Gastrocnemius medialis (tissue), 4 donors: ENCODE results near the gene ITPKC. TPM values are rescaled to one million over a fixed set of nuclear protein-coding genes. Genes with fewer than 3 reads are reported as not detected.

ENCODE experiments used
- ATAC-seq, 2 donors: fragments of 150-250 bp; one replicate each; pipeline ENCODE4 v1.9.1; 2016
- DNase-seq, 2 donors: peaks; one replicate each; pipeline ENCODE4 v3.0.0-alpha.2; 2019
- H3K27ac ChIP-seq, 4 donors: fragments of 200-600 bp; sonication (generic); 1 replicate in 1 of 4; 2 replicates in 3 of 4; pipeline ENCODE4 v1.5.1; 2016 to 2018; ENCODE audit warnings: mild to moderate bottlenecking in 2 of 4, moderate library complexity in 1 of 4
- H3K27me3 ChIP-seq, 3 donors: fragments of 200-600 bp; sonication (generic) in 2 of 3; 1 replicate in 1 of 3; 2 replicates in 2 of 3; pipeline versions ENCODE4 v1.5.1 to v1.6.0; 2016 to 2019; ENCODE audit warnings: mild to moderate bottlenecking in 1 of 3, moderate library complexity in 1 of 3
- H3K36me3 ChIP-seq, 2 donors: fragments of 200-600 bp; sonication (generic) in 1 of 2; one replicate each; pipeline ENCODE4 v1.5.1; 2017 to 2018
- H3K4me1 ChIP-seq, 2 donors: fragments of 200-600 bp; sonication (generic) in 1 of 2; one replicate each; pipeline ENCODE4 v1.5.1; 2016 to 2017; ENCODE audit warnings: mild to moderate bottlenecking in 2 of 2
- H3K4me3 ChIP-seq, 4 donors: fragments of 200-600 bp; sonication (generic) in 3 of 4; 1 replicate in 1 of 4; 2 replicates in 3 of 4; pipeline ENCODE4 v1.5.1; 2016 to 2019; ENCODE audit warnings: mild to moderate bottlenecking in 2 of 4
- H3K9me3 ChIP-seq, 3 donors: fragments of 200-600 bp; sonication (generic) in 2 of 3; 1 replicate in 1 of 3; 2 replicates in 2 of 3; pipeline ENCODE4 v1.5.1; 2016 to 2019
- POLR2A ChIP-seq, 2 donors: fragments of 450-650 bp; IDR thresholded peaks; one replicate each; pipeline ENCODE4 v1.6.1; 2017; ENCODE audit warnings: antibody characterized with exemption in 2 of 2, mild to moderate bottlenecking in 2 of 2, moderate library complexity in 2 of 2
- in situ Hi-C, 4 donors: fragments of 200-750 bp; cut with MboI; loops; one replicate each; pipeline versions ENCODE4 v1.15.0 to v1.8.0; 2017; ENCODE audit warnings: low sequenced_read_pairs in 4 of 4
- intact Hi-C: fragments of 100-400 bp; cut with DNase I; formaldehyde crosslinking; loops from one replicate; pipeline ENCODE4 v1.15.1; 2023; ENCODE audit warnings: low total_unique reads
- total RNA-seq, 4 donors: library from RNA; depleted of rRNA; stranded (reverse); fragments of >200 nt; gene quantifications; one replicate each; pipeline versions ENCODE4 v1.1.0 to v1.2.3, GENCODE V29; 2016
- TF ChIP-seq, protein P1 (sequence below), 5 experiments: fragments of 450-650 bp in 3 of 5; fragments of 200-600 bp in 2 of 5; sonication (generic) in 2 of 5; IDR thresholded peaks in 4 of 5; conservative IDR thresholded peaks in 1 of 5; 1 replicate in 4 of 5; 2 replicates in 1 of 5; pipeline ENCODE4 v1.5.1; 2016 to 2019; ENCODE audit warnings: antibody characterized with exemption in 5 of 5, mild to moderate bottlenecking in 3 of 5, moderate library complexity in 3 of 5

The ITPKC gene
- total RNA-seq, 4 donors from 2014 or later = 14.9 to 34.5 (median 21.8) TPM

DNA sequence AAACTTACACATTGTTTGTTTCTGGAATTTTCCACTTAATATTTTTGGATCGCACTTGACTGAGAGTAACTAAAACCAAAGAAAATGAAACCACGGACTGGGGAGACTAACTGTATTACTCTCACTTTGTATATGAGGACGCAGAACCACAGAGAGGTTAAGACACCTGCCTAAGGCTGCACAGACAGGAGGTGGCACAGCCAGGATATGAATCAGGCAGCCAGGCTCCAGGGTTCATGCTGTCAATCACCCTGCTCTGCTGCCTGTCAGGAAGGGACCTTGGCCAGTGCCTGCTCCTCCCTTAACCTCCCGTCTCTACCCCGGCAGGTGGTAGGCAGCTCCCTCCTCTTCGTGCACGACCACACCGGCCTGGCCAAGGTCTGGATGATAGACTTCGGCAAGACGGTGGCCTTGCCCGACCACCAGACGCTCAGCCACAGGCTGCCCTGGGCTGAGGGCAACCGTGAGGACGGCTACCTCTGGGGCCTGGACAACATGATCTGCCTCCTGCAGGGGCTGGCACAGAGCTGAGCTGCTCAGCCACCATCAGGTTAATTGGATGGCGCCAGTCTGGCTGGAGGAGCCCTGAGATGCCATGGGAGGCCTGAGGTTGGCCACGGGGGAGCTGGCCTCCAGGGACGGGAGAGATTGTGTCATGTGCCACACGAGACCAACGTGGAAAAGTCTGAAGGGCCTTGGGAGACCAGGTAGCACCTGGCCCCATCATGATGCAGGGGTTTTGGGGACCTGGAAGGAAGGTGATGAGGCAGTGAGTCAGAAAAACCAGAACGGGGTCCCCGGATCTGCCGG, 22.3 kb downstream of the ITPKC start:
- DNase-seq = no peak
- no peak for ATAC-seq
- Histone ChIP-seq H3K27me3 (no peaks in the 10 kb centered on the region), H3K9me3 (no peaks in the 10 kb centered on the region), H3K4me3 (no peak overlapping the region), H3K36me3 (peaks cover 0 to 57% of the 10 kb centered on the region in 2 donors), H3K4me1 (peaks cover 8 to 11% of the 10 kb centered on the region in 2 donors), H3K27ac (peak overlapping the region; percentile 27 to 76 (median 66))
- in situ Hi-C loops = no loop called here
- no peak for TF ChIP-seq POLR2A (IDR thresholded peaks at IDR 0.05)
- TF ChIP-seq, protein P1, sequence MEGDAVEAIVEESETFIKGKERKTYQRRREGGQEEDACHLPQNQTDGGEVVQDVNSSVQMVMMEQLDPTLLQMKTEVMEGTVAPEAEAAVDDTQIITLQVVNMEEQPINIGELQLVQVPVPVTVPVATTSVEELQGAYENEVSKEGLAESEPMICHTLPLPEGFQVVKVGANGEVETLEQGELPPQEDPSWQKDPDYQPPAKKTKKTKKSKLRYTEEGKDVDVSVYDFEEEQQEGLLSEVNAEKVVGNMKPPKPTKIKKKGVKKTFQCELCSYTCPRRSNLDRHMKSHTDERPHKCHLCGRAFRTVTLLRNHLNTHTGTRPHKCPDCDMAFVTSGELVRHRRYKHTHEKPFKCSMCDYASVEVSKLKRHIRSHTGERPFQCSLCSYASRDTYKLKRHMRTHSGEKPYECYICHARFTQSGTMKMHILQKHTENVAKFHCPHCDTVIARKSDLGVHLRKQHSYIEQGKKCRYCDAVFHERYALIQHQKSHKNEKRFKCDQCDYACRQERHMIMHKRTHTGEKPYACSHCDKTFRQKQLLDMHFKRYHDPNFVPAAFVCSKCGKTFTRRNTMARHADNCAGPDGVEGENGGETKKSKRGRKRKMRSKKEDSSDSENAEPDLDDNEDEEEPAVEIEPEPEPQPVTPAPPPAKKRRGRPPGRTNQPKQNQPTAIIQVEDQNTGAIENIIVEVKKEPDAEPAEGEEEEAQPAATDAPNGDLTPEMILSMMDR (IDR thresholded peaks at IDR 0.05 in 4 of 5, conservative IDR thresholded peaks at IDR 0.05 in 1 of 5) = no peak
- intact Hi-C loops = no loop called here

DNA sequence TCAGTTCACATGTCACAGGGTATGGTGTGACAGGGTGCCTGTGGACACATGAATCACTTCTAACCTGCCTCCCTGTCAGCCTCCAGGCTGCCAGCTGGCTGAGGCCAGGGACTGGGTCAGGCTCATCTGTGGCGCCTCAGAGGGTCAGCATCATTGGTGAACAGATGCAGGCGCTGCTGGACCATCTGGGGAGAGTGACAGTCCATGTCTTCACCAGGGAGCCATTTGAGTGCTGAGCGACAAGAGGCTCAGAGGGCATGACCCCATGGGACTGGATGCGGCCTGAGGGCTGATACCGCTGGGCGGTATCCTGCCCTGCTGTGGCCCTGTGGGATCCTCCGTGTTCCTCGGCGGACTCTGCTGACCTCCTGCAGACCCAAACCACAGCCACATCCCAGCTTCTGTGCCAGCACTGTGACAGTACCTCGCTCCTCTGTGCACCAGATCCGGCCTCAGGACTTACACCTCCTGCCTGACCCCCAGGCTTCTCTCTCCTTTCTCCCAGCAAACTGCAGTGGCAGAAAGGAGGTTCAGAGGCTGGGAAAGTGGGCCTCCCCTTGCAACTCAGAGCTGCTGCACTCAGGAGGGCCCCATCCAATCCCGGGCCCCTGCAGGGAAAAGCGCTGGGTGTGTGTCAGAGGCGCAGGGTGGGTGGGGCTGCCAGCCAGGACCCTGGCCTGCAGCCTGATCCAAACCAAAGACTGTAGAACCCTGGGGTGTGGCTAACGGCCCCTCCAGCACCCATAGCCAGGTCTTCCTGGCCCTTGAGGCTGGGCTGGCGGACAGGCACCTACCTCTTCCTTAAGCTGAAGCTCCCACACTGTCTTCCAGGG, 23.2 kb downstream of the ITPKC start:
- Histone ChIP-seq H3K4me1 (peaks cover 8 to 11% of the 10 kb centered on the region in 2 donors), H3K27ac (peak overlapping the region; percentile 53 to 76 (median 66)), H3K36me3 (peaks cover 0 to 49% of the 10 kb centered on the region in 2 donors), H3K4me3 (no peak overlapping the region), H3K27me3 (no peaks in the 10 kb centered on the region), H3K9me3 (no peaks in the 10 kb centered on the region)
- TF ChIP-seq, protein P1 (IDR thresholded peaks at IDR 0.05 in 4 of 5, conservative IDR thresholded peaks at IDR 0.05 in 1 of 5) = no peak
- no peak for TF ChIP-seq POLR2A (IDR thresholded peaks at IDR 0.05)
- intact Hi-C loops = no loop called here
- in situ Hi-C loops = no loop called here
- DNase-seq (peak in 1 of 2 donors; percentile 49), ATAC-seq (peak; percentile 12 to 13)

DNA sequence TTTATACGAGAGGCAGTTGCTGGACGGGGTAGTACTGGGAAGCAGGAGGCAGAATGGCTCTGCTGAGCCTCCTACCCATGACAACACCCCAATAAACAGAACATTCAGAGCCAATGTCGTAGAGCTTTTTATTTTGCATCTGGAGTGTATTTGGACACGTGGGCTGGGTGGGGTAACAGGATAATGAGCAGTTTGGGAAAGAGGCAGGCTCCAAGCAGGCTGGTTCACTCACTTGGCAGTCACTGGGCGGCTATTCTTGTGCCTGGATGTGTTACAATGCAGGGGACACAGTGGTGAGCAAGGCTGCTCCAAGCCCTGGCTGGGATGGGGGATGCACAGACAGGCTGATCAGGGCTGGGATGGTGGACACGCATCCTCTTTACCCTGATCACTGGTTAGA, 23.8 kb downstream of the ITPKC start:
- no peaks in the 10 kb centered on the region for H3K27me3 ChIP-seq
- DNase-seq = peak; percentile 46 to 84
- peak; percentile 81 to 86 for ATAC-seq
- H3K4me1 ChIP-seq = peaks cover 11 to 12% of the 10 kb centered on the region in 2 donors
- no peak overlapping the region for H3K4me3 ChIP-seq
- TF ChIP-seq, protein P1 (IDR thresholded peaks at IDR 0.05 in 4 of 5, conservative IDR thresholded peaks at IDR 0.05 in 1 of 5) = no peak
- TF ChIP-seq POLR2A (IDR thresholded peaks at IDR 0.05) = no peak
- in situ Hi-C loops = no loop called here
- intact Hi-C loops = no loop called here
- no peaks in the 10 kb centered on the region for H3K9me3 ChIP-seq
- peaks cover 0 to 42% of the 10 kb centered on the region in 2 donors for H3K36me3 ChIP-seq
- H3K27ac ChIP-seq = peak overlapping the region; percentile 53 to 76 (median 66)

DNA sequence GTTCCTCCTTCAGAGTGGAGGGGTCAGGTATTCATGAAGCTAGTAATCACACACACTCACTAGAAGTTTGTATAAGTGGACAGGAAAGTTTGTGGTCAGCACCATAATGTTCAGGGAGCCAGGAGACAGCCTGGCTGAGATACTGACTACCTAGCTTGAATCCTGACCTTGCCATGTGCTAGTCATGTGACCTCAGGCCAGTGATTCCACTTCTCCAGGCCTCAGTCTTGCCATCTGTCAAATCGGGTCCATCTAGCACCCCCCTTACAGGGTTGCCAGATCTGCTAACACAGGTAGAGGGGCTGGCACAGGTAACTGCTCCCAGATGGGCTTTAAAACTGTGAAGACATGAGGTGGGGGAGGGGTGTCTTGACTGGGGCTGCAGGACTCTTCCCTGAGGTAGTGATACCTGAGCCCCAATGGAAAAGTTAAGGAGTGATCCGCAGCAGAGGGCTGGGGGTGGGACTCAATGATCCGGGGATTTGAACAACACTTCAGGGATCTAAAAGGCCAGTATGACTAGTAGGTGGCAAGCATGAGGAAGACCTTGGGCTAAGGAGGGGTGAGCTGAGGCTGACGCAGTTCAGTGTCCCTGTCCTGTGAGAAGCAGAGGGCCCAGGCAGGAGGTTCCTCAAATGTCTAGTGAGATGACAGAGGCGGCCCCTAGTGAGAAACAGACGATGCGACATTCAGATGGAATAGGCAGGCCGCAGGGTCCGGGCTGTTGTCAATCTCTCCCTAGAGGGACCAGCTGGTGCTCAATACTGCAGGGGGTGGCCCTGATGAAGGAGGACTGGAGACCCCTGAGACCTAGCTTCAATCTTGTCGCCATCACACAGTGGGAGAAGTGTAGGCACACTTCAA, 24.8 kb downstream of the ITPKC start:
- H3K4me1 ChIP-seq = peaks cover 11 to 15% of the 10 kb centered on the region in 2 donors
- in situ Hi-C loops = no loop called here
- intact Hi-C loops = no loop called here
- H3K27ac ChIP-seq = peak overlapping the region; percentile 53 to 76 (median 66)
- peaks cover 0 to 33% of the 10 kb centered on the region in 2 donors for H3K36me3 ChIP-seq
- DNase-seq = no peak
- H3K9me3 ChIP-seq = no peaks in the 10 kb centered on the region
- H3K27me3 ChIP-seq = no peaks in the 10 kb centered on the region
- no peak for ATAC-seq
- H3K4me3 ChIP-seq = no peak overlapping the region
- TF ChIP-seq POLR2A (IDR thresholded peaks at IDR 0.05) = no peak
- TF ChIP-seq, protein P1 (IDR thresholded peaks at IDR 0.05 in 4 of 5, conservative IDR thresholded peaks at IDR 0.05 in 1 of 5) = no peak
